Measurements from ENCODE around the gene ZNF316.

The ZNF316 gene

GRCh38 chr7:6621195-6622133 is 15.7 kb upstream of the ZNF316 start:
- no peak for DNase-seq (ENCODE audit: low spot score)
- in situ Hi-C loops (cut with MboI; ENCODE audit: low sequenced_read_pairs, unreplicated experiment): no loop called here
- TF ChIP-seq CTCF (IDR thresholded peaks at IDR 0.05; ENCODE audit: borderline replicate concordance, control extremely low read depth, extremely low read depth, insufficient read depth, missing control alignments): no peak

DNA sequence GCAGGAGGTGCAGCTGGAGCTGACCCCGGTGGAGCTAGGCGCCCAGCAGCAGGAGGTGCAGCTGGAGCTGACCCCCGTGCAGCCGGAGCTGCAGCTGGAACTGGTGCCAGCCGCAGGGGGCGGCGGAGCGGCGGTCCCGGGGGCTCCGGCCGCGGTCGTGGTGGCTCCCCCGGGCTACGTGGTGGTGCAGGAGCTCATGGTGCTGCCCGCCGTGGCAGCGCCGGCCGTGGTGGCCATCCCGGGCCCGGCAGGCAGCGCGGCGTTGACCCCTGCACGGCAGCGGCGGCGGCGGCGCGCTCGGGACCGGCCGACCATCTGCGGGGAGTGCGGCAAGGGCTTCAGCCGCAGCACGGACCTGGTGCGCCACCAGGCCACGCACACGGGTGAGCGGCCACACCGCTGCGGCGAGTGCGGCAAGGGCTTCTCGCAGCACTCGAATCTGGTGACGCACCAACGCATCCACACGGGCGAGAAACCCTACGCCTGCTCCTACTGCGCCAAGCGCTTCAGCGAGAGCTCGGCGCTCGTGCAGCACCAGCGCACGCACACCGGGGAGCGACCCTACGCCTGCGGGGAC is 14.9 kb upstream of the ZNF316 start:
- in situ Hi-C loops (cut with MboI; ENCODE audit: low sequenced_read_pairs, unreplicated experiment): no loop called here
- DNase-seq (ENCODE audit: low spot score): no peak
- TF ChIP-seq CTCF (IDR thresholded peaks at IDR 0.05; ENCODE audit: borderline replicate concordance, control extremely low read depth, extremely low read depth, insufficient read depth, missing control alignments): no peak

DNA sequence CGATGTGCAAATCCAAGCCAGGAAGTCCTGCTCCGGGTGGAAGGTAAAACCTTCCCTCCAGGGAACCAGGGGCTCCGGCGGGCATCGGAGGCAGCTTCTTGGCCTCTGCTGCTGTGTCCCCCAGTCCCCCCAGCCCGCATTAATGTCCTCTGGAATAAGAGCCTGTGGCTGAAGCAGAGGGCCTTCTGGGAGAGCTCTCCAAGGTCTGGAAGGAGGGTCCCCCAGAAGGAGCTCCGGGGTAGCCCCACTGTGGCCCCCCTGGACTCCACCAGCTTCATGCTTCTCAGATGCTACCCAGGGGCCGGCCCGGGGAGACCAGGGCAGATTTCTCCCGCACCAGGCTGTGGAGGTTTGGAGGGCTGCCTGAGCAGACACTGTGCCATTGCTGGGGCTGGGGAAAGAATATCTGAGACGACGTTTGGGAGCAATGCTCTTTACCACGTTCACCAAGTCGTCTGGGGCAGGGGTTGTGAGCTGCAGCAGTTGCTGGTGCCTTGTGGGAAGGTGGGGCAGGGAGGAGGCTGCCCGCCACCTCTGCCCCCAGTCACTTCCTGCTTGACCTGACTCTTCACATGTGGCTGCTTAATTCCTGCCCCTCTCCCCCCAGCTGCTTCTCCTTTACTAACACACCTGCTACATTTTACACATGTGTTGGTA is 13.4 kb upstream of the ZNF316 start:
- no peak for DNase-seq (ENCODE audit: low spot score)
- no peak for TF ChIP-seq CTCF (IDR thresholded peaks at IDR 0.05; ENCODE audit: borderline replicate concordance, control extremely low read depth, extremely low read depth, insufficient read depth, missing control alignments)
- in situ Hi-C loops (cut with MboI; ENCODE audit: low sequenced_read_pairs, unreplicated experiment): no loop called here

GRCh38 chr7:6624246-6624611 is 12.9 kb upstream of the ZNF316 start:
- in situ Hi-C loops (cut with MboI; ENCODE audit: low sequenced_read_pairs, unreplicated experiment): no loop called here
- DNase-seq (ENCODE audit: low spot score): no peak
- no peak for TF ChIP-seq CTCF (IDR thresholded peaks at IDR 0.05; ENCODE audit: borderline replicate concordance, control extremely low read depth, extremely low read depth, insufficient read depth, missing control alignments)

DNA sequence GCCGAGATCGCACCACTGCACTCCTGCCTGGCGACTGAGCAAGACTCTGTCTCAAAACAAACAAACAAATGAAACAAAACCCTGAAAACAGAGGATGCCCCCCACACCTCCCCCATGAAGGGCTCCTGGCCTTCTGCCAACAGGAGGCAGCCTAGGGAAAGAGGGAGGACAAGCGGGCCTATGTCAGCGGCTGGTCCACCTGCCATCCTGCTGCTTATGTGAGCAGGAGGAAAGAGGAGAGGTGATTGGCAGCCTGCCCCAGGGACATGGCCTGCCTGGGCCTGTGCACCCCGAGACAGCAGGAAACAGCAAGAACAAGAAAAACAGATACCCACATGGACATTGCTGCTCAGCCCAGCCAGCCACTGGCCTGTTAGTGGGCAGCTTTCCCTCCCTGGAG is 9.1 kb upstream of the ZNF316 start:
- in situ Hi-C loops (cut with MboI; ENCODE audit: low sequenced_read_pairs, unreplicated experiment): no loop called here
- DNase-seq (ENCODE audit: low spot score): no peak
- TF ChIP-seq CTCF (IDR thresholded peaks at IDR 0.05; ENCODE audit: borderline replicate concordance, control extremely low read depth, extremely low read depth, insufficient read depth, missing control alignments): no peak

DNA sequence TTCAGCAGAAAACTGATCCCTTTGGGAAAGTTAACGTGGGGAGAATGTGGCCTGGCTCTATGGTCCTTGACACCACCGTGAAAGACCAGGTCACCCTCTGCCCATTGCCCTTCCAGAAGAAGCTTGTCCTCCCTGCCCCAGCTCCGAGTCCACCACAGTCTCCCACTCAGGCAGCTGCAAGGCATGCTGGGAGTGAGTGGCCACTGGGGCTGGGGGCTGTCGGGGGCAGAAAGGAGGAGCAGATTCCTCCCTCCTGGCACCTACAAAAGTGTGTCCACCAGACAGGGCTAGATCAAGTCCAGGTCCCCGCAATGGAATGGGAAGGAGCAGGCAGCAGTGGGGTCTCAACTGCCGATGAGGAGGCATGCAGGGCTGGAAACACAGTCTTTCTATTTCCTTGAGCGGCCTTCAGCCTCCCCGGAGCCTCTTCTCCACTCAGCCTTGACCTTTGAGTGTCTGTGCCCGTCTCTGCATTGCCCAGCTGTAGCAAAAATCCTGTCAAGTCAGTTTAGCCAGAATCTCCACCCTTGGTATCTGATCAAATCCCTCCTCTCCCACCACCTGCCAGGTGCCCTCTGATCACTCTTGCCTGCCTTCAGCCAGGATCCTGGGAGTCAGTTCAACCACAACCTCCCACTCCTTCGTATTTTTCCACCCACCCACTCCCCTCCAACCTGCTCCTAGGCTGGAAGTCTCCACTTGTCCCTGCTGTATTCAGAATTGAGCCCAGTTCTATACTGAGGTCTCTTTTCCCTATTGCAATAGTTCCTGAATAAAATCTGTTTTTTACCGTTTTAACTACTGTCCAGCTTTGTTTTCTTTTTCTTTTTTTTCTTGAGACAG is 6.9 kb upstream of the ZNF316 start:
- TF ChIP-seq CTCF (IDR thresholded peaks at IDR 0.05; ENCODE audit: borderline replicate concordance, control extremely low read depth, extremely low read depth, insufficient read depth, missing control alignments): no peak
- no peak for DNase-seq (ENCODE audit: low spot score)
- in situ Hi-C loops (cut with MboI; ENCODE audit: low sequenced_read_pairs, unreplicated experiment): no loop called here

Data from GM13976 (cell line).